ENCODE results near the gene DPP6.

DPP6 gene

GRCh38 chr7:154709840-154710520, 657.8 kb downstream of the DPP6 start:
- no peak for DNase-seq (ENCODE audit: low read depth)

DNA sequence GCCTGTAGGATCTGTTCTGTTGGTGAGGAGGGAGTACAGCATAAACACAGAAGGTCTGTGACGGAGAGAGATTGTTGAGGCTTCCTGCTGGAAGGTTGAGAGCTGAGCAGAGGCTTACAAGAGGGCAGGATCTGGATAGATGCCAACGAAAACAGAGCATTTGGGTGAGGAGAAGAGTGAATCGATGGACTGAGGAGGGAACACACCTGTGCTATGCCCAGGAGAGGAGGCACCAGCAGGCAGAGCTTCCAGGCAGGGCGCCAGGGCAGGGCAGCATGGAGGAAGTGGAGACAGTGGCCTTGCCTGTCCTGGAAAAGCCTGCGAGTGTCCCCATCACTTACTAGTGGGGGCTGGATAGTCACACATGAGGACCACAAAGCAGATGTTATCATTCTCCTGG, 667.8 kb downstream of the DPP6 start:
- DNase-seq (ENCODE audit: low read depth), result no peak

DNA sequence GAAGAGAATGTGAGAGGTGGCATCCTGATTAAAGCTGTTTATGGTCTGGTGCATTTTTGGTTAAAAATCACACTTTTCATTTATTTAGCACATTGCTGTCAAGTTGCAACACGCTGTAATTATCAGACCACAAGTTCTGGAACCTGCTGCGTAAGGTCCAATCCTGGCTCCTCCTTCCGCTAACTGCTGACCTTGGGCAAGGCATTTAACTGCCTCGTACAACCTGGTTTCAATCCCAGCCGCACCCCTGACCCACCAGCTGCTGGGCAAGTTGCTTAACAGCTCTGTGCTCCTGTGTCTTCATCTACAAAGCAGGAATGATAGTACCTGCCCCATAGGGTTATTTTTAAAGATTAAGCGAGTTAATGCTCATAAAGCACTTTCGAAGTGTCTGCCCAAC, 668.9 kb downstream of the DPP6 start:
- no peak for DNase-seq (ENCODE audit: low read depth)

GRCh38 chr7:154726368-154726767, 674.2 kb downstream of the DPP6 start:
- no peak for DNase-seq (ENCODE audit: low read depth)

DNA sequence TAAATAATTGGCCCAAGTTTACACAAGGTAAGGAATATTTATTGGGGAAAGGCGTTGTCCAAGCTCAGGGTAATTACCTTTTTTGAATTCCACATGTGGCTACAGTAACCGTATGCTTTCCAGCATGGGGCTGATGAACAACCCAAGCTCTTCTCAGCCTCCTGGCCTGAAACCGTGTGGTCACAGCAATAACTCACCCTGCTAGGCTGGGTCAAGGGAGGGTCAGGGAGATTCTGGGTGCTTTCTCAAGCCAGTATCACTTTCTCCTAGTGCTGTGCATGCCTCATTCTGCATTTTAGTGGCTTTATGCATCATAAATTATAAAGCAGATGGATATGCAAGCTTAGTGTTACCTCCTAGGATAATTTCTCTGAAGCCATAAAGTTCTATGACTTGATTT, 676.9 kb downstream of the DPP6 start:
- no peak for DNase-seq (ENCODE audit: low read depth)

GRCh38 chr7:154735766-154736165, 683.6 kb downstream of the DPP6 start:
- DNase-seq (ENCODE audit: low read depth), result no peak

DNA sequence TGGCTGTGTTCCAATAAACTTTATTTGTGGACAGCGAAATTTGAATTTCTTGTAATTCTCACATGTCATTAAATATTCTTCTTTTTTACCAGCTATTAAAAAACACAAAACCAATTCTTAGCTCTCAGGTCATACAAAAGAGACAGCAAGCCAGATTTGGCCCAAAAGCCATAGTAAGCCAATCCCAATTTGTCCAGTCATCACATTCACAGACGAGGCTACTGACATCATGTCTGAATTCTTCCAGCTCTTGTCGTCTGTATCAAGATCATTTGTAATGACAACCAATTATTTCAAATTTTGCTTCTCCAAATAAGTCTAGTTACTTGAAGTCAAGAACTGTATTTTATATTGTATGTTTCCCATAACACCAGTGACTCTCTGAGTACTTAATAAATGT, 684.2 kb downstream of the DPP6 start:
- no peak for DNase-seq (ENCODE audit: low read depth)

DNA sequence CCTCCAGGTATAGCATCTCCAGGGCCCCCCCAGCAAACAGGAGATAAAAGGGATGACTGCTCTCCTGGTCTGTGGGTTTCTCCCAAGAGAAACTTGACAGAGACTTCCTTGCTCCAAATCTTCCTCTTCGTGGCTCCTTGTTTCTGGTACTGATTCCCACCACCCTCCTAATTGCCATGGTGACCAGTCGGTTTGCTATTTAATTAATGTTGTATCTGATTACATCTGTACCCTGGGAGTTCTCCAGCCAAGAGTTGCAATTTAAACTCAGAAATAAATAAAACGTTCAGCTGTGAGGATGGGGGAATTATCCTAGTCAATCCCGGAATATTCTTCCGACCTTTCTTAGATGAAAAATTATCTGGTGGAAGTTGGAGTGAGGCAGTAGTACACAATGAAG, 686.0 kb downstream of the DPP6 start:
- no peak for DNase-seq (ENCODE audit: low read depth)

DNA sequence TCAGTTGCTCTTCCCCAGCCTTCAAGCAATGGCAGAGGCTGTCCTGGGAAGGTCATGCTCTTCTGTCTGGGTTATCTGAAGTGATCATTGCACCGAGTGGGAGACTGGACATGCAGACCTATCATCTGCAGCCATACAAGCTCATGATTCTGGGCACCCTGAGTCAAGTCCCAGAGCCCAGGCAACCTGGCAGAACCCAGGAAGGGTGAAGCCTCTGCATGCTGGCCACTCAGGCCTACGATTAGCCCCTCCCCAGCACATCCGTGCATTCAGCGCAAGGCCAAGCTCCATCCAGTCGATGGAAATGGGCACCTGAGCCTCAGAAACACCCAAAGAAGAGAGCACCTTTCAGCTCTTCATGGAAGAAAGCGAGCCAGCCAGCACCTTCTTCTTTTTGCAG, 688.9 kb downstream of the DPP6 start:
- no peak for DNase-seq (ENCODE audit: low read depth)

- DNase-seq (ENCODE audit: low read depth), result no peak
Measured at GRCh38 chr7:154743206-154743605, 691.0 kb downstream of the DPP6 start.

DNA sequence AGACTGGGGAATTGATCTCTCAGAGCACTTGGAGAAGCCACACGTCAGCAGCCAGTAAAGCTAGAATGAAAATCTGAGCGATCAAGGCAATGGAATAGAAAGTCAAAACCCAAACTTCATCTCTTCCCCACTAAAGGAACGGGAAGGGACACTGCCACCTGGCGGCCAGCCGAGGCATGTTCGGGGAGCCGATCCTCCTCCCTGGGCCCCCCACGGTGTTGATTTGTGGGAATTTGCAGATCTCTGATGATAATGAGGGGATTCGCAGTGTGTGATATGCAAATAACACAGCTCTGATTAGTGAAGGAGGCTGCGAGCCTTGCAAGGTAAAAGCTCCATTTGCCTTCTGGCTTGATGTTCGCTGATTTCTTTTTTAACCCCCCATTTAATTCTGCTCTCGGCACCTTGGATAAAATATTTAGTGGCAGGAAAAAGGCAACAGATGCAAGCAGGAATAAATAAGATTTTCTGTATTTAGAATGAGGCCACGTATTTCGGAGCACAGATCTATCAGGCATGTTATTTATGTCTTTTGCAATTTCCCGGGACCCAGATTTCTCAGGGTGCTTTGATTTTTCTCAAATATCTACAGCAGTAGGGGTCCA, 692.2 kb downstream of the DPP6 start:
- no peak for DNase-seq (ENCODE audit: low read depth)

- no peak for DNase-seq (ENCODE audit: low read depth)
Measured at GRCh38 chr7:154744861-154745258, 692.7 kb downstream of the DPP6 start.

DNA sequence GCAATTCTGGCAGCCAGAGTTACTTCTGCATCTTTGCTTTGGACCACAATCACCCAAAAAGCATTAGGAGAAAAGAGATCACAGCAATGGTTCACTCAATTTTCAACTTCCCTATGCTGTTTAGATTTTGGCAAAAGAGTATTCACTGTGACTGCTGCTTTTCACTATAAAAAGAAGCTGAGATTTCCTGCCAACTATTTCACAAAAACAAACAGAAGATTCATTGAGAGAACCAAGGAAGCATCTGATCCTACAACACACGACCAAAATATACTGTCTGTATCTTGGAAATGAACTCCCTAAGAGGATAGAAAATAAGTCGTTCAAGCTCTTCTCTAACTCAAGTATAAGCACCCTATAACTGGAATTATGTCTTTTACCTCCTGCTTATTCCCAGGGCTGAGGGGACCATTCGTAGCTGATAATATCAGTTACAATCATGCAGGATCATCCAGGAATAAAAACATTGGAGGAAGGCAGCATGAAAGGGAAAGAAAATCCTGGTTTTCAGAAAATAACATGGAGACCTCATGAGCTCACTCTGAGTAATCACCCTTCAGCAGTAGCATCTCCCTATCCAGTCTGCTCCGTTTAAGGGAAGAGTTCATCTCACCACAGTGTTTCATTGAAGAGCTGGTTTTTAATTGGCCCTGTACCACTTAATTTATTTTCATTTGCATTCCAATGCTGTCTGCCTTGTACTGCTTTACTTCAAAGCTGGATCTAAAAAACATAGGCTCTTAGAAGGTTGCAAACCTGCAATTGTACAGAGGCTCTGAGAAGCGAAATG, 694.6 kb downstream of the DPP6 start:
- no peak for DNase-seq (ENCODE audit: low read depth)

DNA sequence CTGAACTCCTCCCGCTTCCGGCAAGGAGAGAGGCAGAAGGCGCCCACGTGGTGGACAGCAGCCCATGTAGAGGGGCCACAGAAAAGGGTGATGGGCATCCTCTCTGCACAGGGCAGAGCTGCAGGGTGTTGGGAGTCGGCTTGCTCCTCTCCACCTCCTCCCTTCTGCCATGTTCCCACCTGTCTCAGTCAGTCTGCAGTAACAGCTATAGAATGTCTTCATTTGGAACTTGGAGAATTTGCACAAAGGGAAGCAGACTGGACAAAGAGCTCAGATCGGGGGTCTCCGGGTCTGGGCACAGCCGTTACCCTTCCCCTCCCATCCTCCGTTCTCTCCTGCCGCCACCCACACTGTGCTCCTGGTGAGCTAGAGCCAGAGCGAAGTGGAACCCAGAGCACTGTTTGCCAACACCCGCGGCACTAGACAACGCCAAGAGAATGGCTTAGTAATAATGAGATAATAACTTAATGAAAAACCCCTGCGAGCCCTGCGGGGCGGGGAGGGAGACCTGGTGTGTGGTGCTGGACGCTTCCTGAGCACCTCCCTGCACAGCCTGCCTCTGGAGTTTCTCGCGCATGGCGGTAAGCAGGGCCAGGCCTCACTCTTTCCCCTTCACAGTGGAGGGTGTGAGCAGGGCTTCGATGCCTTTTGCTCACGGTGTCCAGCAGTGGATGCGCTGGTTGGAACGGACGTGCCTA, 696.0 kb downstream of the DPP6 start:
- DNase-seq (ENCODE audit: low read depth), result no peak

DNA sequence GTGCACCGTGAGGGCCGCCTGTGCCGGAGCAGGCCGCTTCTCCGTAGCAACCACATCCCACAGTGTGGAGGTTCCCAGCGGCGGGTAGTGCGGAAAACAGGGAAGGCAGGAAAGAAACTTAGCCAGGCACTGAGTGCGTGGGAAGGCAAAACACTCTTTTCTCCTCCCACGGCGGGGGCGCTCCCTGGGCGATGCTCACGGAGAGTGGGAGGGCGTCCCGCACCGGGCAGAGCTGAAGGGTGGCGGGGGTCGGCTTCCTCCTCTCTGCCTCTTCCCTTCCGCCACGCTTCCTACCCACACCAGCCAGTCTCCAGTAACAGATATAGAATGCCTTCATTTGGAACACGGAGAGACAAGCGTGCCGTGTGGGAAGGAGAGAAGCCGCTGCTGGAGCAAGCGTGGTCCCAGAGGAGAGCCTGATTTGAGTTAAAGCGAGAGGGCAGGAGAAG, 698.2 kb downstream of the DPP6 start:
- DNase-seq (ENCODE audit: low read depth), result no peak

- no peak for DNase-seq (ENCODE audit: low read depth)
Measured at GRCh38 chr7:154753226-154753625, 701.0 kb downstream of the DPP6 start.

GRCh38 chr7:154757756-154758155, 705.6 kb downstream of the DPP6 start:
- no peak for DNase-seq (ENCODE audit: low read depth)

DNA sequence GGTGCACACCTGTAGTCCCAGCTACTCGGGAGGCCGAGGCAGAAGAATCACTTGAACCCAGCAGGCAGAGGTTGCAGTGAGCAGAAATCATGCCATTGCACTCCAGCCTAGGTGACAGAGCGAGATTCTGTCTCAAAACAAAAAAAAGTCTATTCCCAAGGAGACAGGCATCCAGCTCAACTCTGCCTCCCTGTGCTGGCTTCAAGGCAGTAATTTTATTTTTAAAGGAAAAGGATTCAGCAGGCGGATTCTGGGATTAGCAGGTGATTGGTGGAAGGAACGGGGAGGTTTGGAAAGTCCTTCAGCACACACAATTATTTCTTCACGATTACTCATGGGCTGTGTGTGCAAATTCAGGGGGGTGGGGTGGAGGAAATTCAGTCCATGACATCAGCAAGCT, 707.8 kb downstream of the DPP6 start:
- DNase-seq (ENCODE audit: low read depth), result no peak

DNA sequence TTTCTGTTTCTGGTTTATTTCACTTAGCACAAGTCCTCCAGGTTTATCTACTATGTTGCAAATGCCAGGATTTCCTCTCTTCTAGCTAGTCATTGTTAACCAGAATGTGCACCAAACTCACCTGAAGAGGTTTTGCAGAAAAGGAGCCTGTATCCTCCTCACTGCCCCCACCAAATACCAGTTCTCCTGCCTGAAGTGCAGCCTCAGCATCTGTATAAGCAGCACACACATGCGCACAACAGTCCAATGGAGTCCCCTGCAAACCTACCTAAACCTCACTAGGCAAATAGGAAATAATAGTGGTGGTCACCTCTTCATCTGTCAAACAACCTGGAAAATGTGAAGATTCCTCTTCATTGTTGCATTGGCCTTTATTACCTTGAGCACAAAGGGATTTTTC, 712.9 kb downstream of the DPP6 start:
- DNase-seq (ENCODE audit: low read depth), result no peak

DNA sequence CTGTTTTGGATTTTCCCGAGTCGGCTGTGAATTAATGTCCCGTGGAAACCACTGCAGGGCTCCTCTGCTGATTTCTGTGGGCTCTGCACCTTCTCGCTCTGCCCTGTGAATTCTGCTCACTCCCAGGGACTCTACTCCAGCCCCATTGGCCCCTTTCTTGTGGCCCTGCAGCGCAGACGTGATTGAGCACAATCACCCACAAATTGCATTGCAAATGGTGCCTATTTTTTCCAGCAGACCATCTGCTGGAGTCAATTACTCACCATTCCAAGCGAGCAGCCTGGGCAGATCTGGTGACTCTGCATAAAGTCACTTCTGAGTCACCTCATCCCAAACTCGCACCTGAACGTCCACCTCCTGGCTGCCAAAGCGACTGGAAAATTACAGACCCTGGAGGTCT, 714.9 kb downstream of the DPP6 start:
- no peak for DNase-seq (ENCODE audit: low read depth)

GRCh38 chr7:154767821-154768415, 715.7 kb downstream of the DPP6 start:
- DNase-seq (ENCODE audit: low read depth), result no peak

DNA sequence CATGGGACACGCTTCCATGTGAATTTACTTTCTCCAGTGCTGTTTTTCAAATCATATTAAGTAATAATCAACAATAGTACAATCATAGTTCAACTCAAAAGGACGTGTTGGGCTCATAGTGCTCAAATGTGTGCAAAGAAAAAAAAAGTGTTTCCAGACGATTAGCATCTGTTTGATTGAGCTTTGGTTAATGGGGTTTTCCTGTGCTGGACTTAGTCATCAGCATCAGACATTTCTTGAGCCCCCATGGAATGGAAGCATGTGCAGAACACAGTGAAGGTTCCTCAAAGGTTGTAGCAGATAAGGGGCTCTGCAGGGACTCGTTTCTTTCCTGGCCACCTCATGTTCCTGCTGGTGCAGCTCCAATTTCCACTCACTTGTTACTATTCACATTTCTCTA, 716.8 kb downstream of the DPP6 start:
- DNase-seq (ENCODE audit: low read depth), result no peak
